CD4-positive, alpha-beta T cell (primary cell): ENCODE data around the gene REPIN1. TPM values are rescaled to one million over a fixed set of nuclear protein-coding genes. Genes with fewer than 3 reads are reported as not detected.
A peak's percentile ranks its signal among the peaks of the same experiment; 100 is the strongest.

Experiments used
- ATAC-seq: fragments of 200-7000 bp; cut with Tn5 transposase; one replicate; pipeline ENCODE4 v1.10.0; 2022; ENCODE audit warnings: mild to moderate bottlenecking; ENCODE audit not compliant: poor library complexity
- CTCF ChIA-PET: fragments of 350-600 bp; sonication (Branson Sonifier 250); formaldehyde crosslinking; loops from one replicate; lab custom pipeline; 2021; ENCODE audit warnings: antibody characterized with exemption, inconsistent platforms; lab: Charles Lee
- POLR2A ChIA-PET: fragments of 350-600 bp; sonication (Branson Sonifier 250); formaldehyde crosslinking; loops from one replicate; lab custom pipeline; 2021; ENCODE audit warnings: antibody characterized with exemption, inconsistent platforms; lab: Charles Lee
- DNase-seq, 14 experiments: peaks; one replicate each; pipeline ENCODE4 v3.0.0-alpha.2; 2013 to 2020; ENCODE audit warnings: mixed read lengths in 2 of 14
- H3K27ac ChIP-seq, 2 donors: one replicate each; pipeline versions ENCODE4 v1.5.1 to v1.7.0; 2013; ENCODE audit warnings: low read length in 2 of 2, low read depth in 1 of 2, mild to moderate bottlenecking in 1 of 2
- H3K27me3 ChIP-seq, 2 experiments: 1 replicate in 1 of 2; 2 replicates in 1 of 2; pipeline versions ENCODE4 v1.6.1 to v1.7.0; 2013; ENCODE audit warnings: low read length in 2 of 2, control low read depth in 1 of 2, mild to moderate bottlenecking in 1 of 2, moderate library complexity in 1 of 2; ENCODE audit not compliant: insufficient read depth in 2 of 2, control insufficient read depth in 1 of 2
- H3K36me3 ChIP-seq: one replicate; pipeline ENCODE4 v1.6.1; 2013; ENCODE audit warnings: low read length, control low read depth; ENCODE audit not compliant: insufficient read depth
- H3K4me1 ChIP-seq: one replicate; pipeline ENCODE4 v1.6.1; 2013; ENCODE audit warnings: low read length, control low read depth; ENCODE audit not compliant: insufficient read depth
- H3K4me3 ChIP-seq: one replicate; pipeline ENCODE4 v1.5.1; 2013; ENCODE audit warnings: mild to moderate bottlenecking, low read length, moderate library complexity
- H3K9me3 ChIP-seq, 2 experiments: 1 replicate in 1 of 2; 2 replicates in 1 of 2; pipeline versions ENCODE4 v1.6.1 to v1.7.0; 2013; ENCODE audit warnings: low read length in 2 of 2, mild to moderate bottlenecking in 2 of 2, control low read depth in 1 of 2, moderate library complexity in 1 of 2; ENCODE audit not compliant: control insufficient read depth in 1 of 2, insufficient read depth in 1 of 2
- H3K27ac Mint-ChIP-seq: one replicate; pipeline ENCODE4 v1.8.0; 2020; ENCODE audit warnings: mixed read lengths
- H3K27me3 Mint-ChIP-seq: one replicate; pipeline ENCODE4 v1.8.0; 2021; ENCODE audit warnings: mixed read lengths
- H3K36me3 Mint-ChIP-seq: one replicate; pipeline ENCODE4 v1.8.0; 2021; ENCODE audit warnings: low read depth, mixed read lengths
- H3K4me1 Mint-ChIP-seq: one replicate; pipeline ENCODE4 v1.8.0; 2021; ENCODE audit warnings: low read depth, mixed read lengths
- H3K4me3 Mint-ChIP-seq: one replicate; pipeline ENCODE4 v1.8.0; 2020; ENCODE audit warnings: mild to moderate bottlenecking, mixed read lengths
- H3K9me3 Mint-ChIP-seq: one replicate; pipeline ENCODE4 v1.8.0; 2020; ENCODE audit warnings: mixed read lengths
- CTCF ChIP-seq: fragments of 200-600 bp; IDR thresholded peaks from one replicate; pipeline ENCODE4 v1.8.0; 2022; ENCODE audit warnings: antibody characterized with exemption, mild to moderate bottlenecking
- intact Hi-C, 2 experiments: fragments of 100-400 bp; cut with DNase I in 1 of 2; cut with micrococcal nuclease in 1 of 2; formaldehyde crosslinking; loops; one replicate each; pipeline versions ENCODE4 v1.15.1 to v1.9.0; 2023 to 2025; cut with DNase I, micrococcal nuclease
- polyA plus RNA-seq, 2 donors: library from polyadenylated mRNA; unstranded; fragments of 120-200 nt; gene quantifications; one replicate each; pipeline ENCODE4 v1.2.1, GENCODE V29; 2013
- total RNA-seq, 174 experiments: library from RNA in 2 of 174; stranded (reverse) in 2 of 174; gene quantifications; one replicate each; pipeline ENCODE4 v1.2.3 and lab custom pipeline; 2021 to 2026

REPIN1 gene
- 10 to 100 TPM; 58.2 to 59.8 TPM for total RNA-seq
- polyA plus RNA-seq (2013, experiment 1 of 2): 57.6 TPM
- polyA plus RNA-seq (2013, experiment 2 of 2): 56.8 TPM
- total RNA-seq (lab: John Stamatoyannopoulos, UW): 43.1 to 130 (median 71.8) reads per million in 172 experiments

- Histone ChIP-seq H3K4me3 (peak within 1 kb of the TSS; percentile 83), H3K27ac (peak within 1 kb of the TSS; percentile 40 to 80), H3K9me3 (no peaks in the 10 kb centered on the region), H3K4me1 (peaks cover 47% of the 10 kb centered on the region), H3K27me3 (no peaks in the 10 kb centered on the region), H3K36me3 (peaks cover 21% of the 10 kb centered on the region)
- peaks cover 61% of the 10 kb centered on the region for H3K4me1 Mint-ChIP-seq
- ChIA-PET POLR2A (interaction anchor here (0.7 to 7.1 kb wide), 12 partner anchors 10 to 530 kb away, joined by 3 to 76 read pairs (median 4); partner anchors contain the start of genes GIMAP7, ZNF775 and ZNF862), CTCF (interaction anchor here (1.6 to 4.8 kb wide), 2 partner anchors 10 to 37 kb away, joined by 6 to 20 read pairs; a partner anchor contains a TSS)
- no peaks in the 10 kb centered on the region for H3K27me3 Mint-ChIP-seq
- H3K9me3 Mint-ChIP-seq: no peaks in the 10 kb centered on the region
- no peak for TF ChIP-seq CTCF
- H3K36me3 Mint-ChIP-seq: peaks cover 36% of the 10 kb centered on the region
- H3K4me3 Mint-ChIP-seq: peak within 1 kb of the TSS; percentile 99
- ATAC-seq (peak; percentile 45), DNase-seq (peak; percentile 58 to 91 (median 73))
- H3K27ac Mint-ChIP-seq: peak within 1 kb of the TSS; percentile 96
- intact Hi-C loops: loop anchor here (1.0 to 10.0 kb wide), 5 partner anchors 11 to 653 kb away; partner anchors contain the start of genes ACTR3C (in 1 of the 2) and LRRC61 (in 1 of the 2)
Observed at GRCh38 chr7:150368096-150368883, at the start of gene REPIN1. Gene REPIN1 (plus strand): TSS chr7:150368822. CDS start chr7:150369712, 890 bp downstream.

- H3K4me1 Mint-ChIP-seq: peaks cover 37% of the 10 kb centered on the region
- H3K36me3 ChIP-seq: peaks cover 8% of the 10 kb centered on the region
- peaks cover 42% of the 10 kb centered on the region for H3K4me1 ChIP-seq
- H3K4me3 Mint-ChIP-seq: peak overlapping the region; percentile 96
- H3K27me3 Mint-ChIP-seq: no peaks in the 10 kb centered on the region
- ChIA-PET CTCF (no interaction called here), POLR2A (no interaction called here)
- no peaks in the 10 kb centered on the region for H3K9me3 ChIP-seq
- peak overlapping the region; percentile 92 for H3K27ac Mint-ChIP-seq
- H3K27me3 ChIP-seq: no peaks in the 10 kb centered on the region
- no peaks in the 10 kb centered on the region for H3K9me3 Mint-ChIP-seq
- TF ChIP-seq CTCF: no peak
- H3K27ac ChIP-seq: no peak overlapping the region
- peaks cover 36% of the 10 kb centered on the region for H3K36me3 Mint-ChIP-seq
- ATAC-seq (no peak), DNase-seq (no peak)
- H3K4me3 ChIP-seq: no peak overlapping the region
- intact Hi-C loops: loop anchor here in 1 of 2 experiments (5.0 kb wide), 1 partner anchor 46 kb away; the partner anchor contains the start of gene REPIN1
Observed at GRCh38 chr7:150321788-150322113, 46.9 kb upstream of the REPIN1 start.

GRCh38 chr7:150322114-150322832, 46.3 kb upstream of the REPIN1 start:
- peaks cover 11% of the 10 kb centered on the region for H3K36me3 ChIP-seq
- H3K4me1 Mint-ChIP-seq: peaks cover 40% of the 10 kb centered on the region
- POLR2A ChIA-PET: no interaction called here
- CTCF ChIA-PET: interaction anchor here (1.2 kb wide), 1 partner anchor 84 kb away, joined by 3 read pairs; no protein-coding TSS in a partner anchor
- H3K4me3 Mint-ChIP-seq: peak overlapping the region; percentile 96
- no peak for TF ChIP-seq CTCF
- H3K4me1 ChIP-seq: peaks cover 42% of the 10 kb centered on the region
- H3K36me3 Mint-ChIP-seq: peaks cover 41% of the 10 kb centered on the region
- no peaks in the 10 kb centered on the region for H3K27me3 ChIP-seq
- H3K9me3 ChIP-seq: no peaks in the 10 kb centered on the region
- H3K27ac Mint-ChIP-seq: peak overlapping the region; percentile 92
- DNase-seq: peak in 9 of 14 experiments; percentile 15 to 78 (median 50)
- peak; percentile 57 for ATAC-seq
- no peaks in the 10 kb centered on the region for H3K27me3 Mint-ChIP-seq
- no peaks in the 10 kb centered on the region for H3K9me3 Mint-ChIP-seq
- peak overlapping the region; percentile 97 for H3K4me3 ChIP-seq
- H3K27ac ChIP-seq: peak overlapping the region; percentile 77 to 79
- intact Hi-C loops: loop anchor here in 1 of 2 experiments (5.0 kb wide), 1 partner anchor 45 kb away; the partner anchor contains the start of gene REPIN1
